PC-3 (cell line): Measurements from ENCODE around the gene PLA2G2D.

Experiments used
- EZH2 ChIP-seq: fragments of 300-600 bp; sonication (generic); IDR thresholded peaks from one replicate; pipeline ENCODE4 v1.6.1; 2017; ENCODE audit warnings: antibody characterized with exemption, mild to moderate bottlenecking, low read length; ENCODE audit not compliant: unreplicated experiment
- EZH2phosphoT487 ChIP-seq: fragments of 300-600 bp; sonication (generic); IDR thresholded peaks from 2 replicates; pipeline ENCODE4 v1.6.1; 2018; ENCODE audit warnings: mild to moderate bottlenecking, antibody characterized with exemption, low read length, borderline replicate concordance
- TF ChIP-seq, protein P1 (sequence below): fragments of 300-600 bp; sonication (generic); conservative IDR thresholded peaks from 2 replicates; pipeline ENCODE4 v1.5.1; 2017; ENCODE audit warnings: antibody characterized with exemption, low read depth, mild to moderate bottlenecking, low read length

DNA sequence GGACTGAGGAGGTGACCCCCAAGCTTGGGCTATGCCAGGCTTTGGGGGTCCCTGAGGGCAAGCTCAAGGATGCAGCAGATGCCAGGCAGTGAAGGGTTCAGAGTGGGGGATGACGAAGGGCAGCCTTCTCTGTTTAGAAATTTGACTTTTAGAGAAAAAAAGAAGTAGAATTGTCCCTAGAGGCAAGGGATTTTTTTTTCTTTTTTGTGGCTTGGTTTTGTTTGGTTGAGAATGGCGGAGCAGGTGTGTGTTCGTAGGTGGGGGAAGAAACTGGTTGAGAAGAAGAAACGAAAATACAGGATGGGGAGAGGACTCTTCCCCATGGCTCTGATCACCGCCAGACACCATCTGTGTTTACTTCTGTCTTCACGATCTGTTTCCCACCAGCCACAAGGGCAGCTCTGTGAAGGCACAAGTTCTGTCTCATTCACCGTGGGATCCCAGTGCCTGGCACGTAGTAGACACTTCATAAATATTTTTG, 41.1 kb downstream of the PLA2G2D start:
- TF ChIP-seq, protein P1, sequence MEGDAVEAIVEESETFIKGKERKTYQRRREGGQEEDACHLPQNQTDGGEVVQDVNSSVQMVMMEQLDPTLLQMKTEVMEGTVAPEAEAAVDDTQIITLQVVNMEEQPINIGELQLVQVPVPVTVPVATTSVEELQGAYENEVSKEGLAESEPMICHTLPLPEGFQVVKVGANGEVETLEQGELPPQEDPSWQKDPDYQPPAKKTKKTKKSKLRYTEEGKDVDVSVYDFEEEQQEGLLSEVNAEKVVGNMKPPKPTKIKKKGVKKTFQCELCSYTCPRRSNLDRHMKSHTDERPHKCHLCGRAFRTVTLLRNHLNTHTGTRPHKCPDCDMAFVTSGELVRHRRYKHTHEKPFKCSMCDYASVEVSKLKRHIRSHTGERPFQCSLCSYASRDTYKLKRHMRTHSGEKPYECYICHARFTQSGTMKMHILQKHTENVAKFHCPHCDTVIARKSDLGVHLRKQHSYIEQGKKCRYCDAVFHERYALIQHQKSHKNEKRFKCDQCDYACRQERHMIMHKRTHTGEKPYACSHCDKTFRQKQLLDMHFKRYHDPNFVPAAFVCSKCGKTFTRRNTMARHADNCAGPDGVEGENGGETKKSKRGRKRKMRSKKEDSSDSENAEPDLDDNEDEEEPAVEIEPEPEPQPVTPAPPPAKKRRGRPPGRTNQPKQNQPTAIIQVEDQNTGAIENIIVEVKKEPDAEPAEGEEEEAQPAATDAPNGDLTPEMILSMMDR: no peak
- TF ChIP-seq EZH2phosphoT487 (no peak), EZH2 (no peak)
